ENCODE results near the gene DNAJC1. TPM values are rescaled to one million over a fixed set of nuclear protein-coding genes. Genes with fewer than 3 reads are reported as not detected.

Gene DNAJC1
- total RNA-seq, result 26.1 TPM

- intact Hi-C loops (cut with DNase I), result loop anchor here (1.0 to 10.0 kb wide), 11 partner anchors 225 to 1092 kb away; partner anchors contain the start of genes BMI1, MLLT10, MSRB2 and PIP4K2A
Measured at GRCh38 chr10:22003177-22003963, at the start of gene DNAJC1. DNAJC1 (minus strand) TSS chr10:22003730; CDS start chr10:22003434, 296 bp downstream.

GRCh38 chr10:22053048-22053447 is 49.5 kb upstream of the DNAJC1 start:
- Histone ChIP-seq H3K36me3 (no peaks in the 10 kb centered on the region), H3K4me1 (no peaks in the 10 kb centered on the region), H3K27me3 (no peaks in the 10 kb centered on the region), H3K27ac (no peak overlapping the region), H3K4me3 (no peak overlapping the region), H3K9me3 (no peaks in the 10 kb centered on the region)
- TF ChIP-seq CTCF (IDR thresholded peaks at IDR 0.05), result no peak
- DNase-seq (ENCODE audit: low spot score in 2 of 2), result no peak
- intact Hi-C loops (cut with DNase I), result no loop called here

More at GRCh38 chr10:22003177-22003963, at the start of gene DNAJC1:
- peak within 1 kb of the TSS; percentile 96 for H3K27ac ChIP-seq
- peak within 1 kb of the TSS; percentile 74 to 81 for H3K4me3 ChIP-seq
- H3K4me1 ChIP-seq, result peaks cover 0 to 6% of the 10 kb centered on the region in 2 donors
- H3K36me3 ChIP-seq, result no peaks in the 10 kb centered on the region
- TF ChIP-seq CTCF (IDR thresholded peaks at IDR 0.05), result peak in 2 of 3 experiments; percentile 13 to 15
- no peaks in the 10 kb centered on the region for H3K27me3 ChIP-seq
- DNase-seq (ENCODE audit: low spot score in 2 of 2), result peak; percentile 93 to 99
- peaks cover 0 to 6% of the 10 kb centered on the region in 2 donors for H3K9me3 ChIP-seq

GRCh38 chr10:22049635-22050034 is 46.1 kb upstream of the DNAJC1 start:
- Histone ChIP-seq H3K4me3 (no peak overlapping the region), H3K27ac (no peak overlapping the region), H3K4me1 (no peaks in the 10 kb centered on the region), H3K9me3 (no peaks in the 10 kb centered on the region), H3K27me3 (no peaks in the 10 kb centered on the region), H3K36me3 (no peaks in the 10 kb centered on the region)
- no peak for DNase-seq (ENCODE audit: low spot score in 2 of 2)
- intact Hi-C loops (cut with DNase I), result no loop called here
- TF ChIP-seq CTCF (IDR thresholded peaks at IDR 0.05), result no peak

GRCh38 chr10:22047812-22048211 is 44.3 kb upstream of the DNAJC1 start:
- intact Hi-C loops (cut with DNase I), result no loop called here
- Histone ChIP-seq H3K27me3 (no peaks in the 10 kb centered on the region), H3K9me3 (no peaks in the 10 kb centered on the region), H3K27ac (no peak overlapping the region), H3K4me1 (no peaks in the 10 kb centered on the region), H3K4me3 (no peak overlapping the region), H3K36me3 (no peaks in the 10 kb centered on the region)
- no peak for TF ChIP-seq CTCF (IDR thresholded peaks at IDR 0.05)
- no peak for DNase-seq (ENCODE audit: low spot score in 2 of 2)

- Histone ChIP-seq H3K27me3 (no peaks in the 10 kb centered on the region), H3K4me1 (no peaks in the 10 kb centered on the region), H3K9me3 (no peaks in the 10 kb centered on the region), H3K36me3 (no peaks in the 10 kb centered on the region), H3K4me3 (no peak overlapping the region), H3K27ac (no peak overlapping the region)
- no peak for DNase-seq (ENCODE audit: low spot score in 2 of 2)
- intact Hi-C loops (cut with DNase I), result no loop called here
- TF ChIP-seq CTCF (IDR thresholded peaks at IDR 0.05), result no peak
Measured at GRCh38 chr10:22043327-22043633, 39.8 kb upstream of the DNAJC1 start.
